ENCODE results near the gene GSN.

GSN gene

GRCh38 chr9:121376214-121376830 is 108.4 kb downstream of the GSN start:
- Histone ChIP-seq H3K36me3 (ENCODE audit: control insufficient read depth, insufficient read depth, low read length) (no peaks in the 10 kb centered on the region), H3K4me3 (ENCODE audit: low read length) (no peak overlapping the region), H3K27me3 (ENCODE audit: control insufficient read depth, insufficient read depth, low read length) (no peaks in the 10 kb centered on the region), H3K9me3 (ENCODE audit: control insufficient read depth, insufficient read depth, low read length) (no peaks in the 10 kb centered on the region), H3K27ac (ENCODE audit: low read length) (no peak overlapping the region), H3K4me1 (ENCODE audit: control insufficient read depth, insufficient read depth, low read length) (no peaks in the 10 kb centered on the region)
- DNase-seq (ENCODE audit: low read depth, low spot score) = no peak
- WGBS (ENCODE audit: insufficient coverage, insufficient read length) = no CpG with 5 or more reads among the region's 4 CpGs

DNA sequence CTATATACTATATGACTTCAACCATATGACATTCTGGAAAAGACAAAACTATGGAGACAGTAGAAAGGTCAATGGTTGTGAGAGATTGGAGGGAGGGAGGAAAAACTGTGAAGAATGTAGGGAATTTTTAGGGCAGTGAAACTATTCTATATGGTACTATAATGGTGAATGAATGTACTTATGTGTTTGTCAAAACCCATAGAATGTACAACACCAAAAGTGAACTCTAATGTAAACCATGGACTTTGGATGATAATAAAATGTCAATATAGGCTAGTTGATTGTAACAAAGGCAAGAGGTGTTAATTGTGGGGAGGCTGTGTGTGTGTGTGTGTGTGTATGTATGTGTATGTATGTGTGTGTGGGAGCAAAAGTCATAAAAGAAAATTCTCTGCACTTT is 112.9 kb downstream of the GSN start:
- no peaks in the 10 kb centered on the region for H3K36me3 ChIP-seq (ENCODE audit: control insufficient read depth, insufficient read depth, low read length)
- no peaks in the 10 kb centered on the region for H3K27me3 ChIP-seq (ENCODE audit: control insufficient read depth, insufficient read depth, low read length)
- H3K9me3 ChIP-seq (ENCODE audit: control insufficient read depth, insufficient read depth, low read length) = no peaks in the 10 kb centered on the region
- no peak overlapping the region for H3K4me3 ChIP-seq (ENCODE audit: low read length)
- no peak overlapping the region for H3K27ac ChIP-seq (ENCODE audit: low read length)
- no peaks in the 10 kb centered on the region for H3K4me1 ChIP-seq (ENCODE audit: control insufficient read depth, insufficient read depth, low read length)
- DNase-seq (ENCODE audit: low read depth, low spot score) = no peak
